ENCODE data around the gene NAALADL2.

The NAALADL2 gene

DNA sequence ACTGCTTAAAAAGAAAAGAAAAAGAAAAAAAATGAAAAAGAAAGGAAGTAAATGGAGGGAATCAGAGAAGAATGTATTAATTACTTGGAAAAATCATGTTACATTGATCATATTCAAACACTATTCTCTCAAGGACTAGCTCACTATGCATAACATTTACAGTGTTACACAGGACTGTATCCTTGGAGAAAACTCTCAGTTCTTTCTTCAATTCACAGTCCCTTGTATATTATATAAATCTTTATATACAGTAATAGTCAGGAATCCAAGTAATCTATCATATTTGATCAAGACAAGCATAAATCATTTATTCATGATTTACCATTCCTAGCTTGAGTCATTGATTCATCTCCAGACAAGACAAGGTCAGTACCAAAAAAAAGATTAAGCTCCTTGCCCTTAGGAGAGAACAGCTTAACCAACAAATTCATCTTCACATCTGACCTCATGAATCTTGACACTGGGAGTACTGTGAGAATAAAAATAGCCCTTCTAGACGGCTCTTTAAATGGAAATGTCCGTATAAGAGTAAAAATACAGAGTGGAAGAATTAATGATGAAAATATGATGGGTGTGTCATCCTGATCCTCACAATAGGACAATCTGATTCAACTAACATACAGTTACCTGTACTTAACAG lies 980.4 kb downstream of the NAALADL2 start:
- DNase-seq (ENCODE audit: low read depth in 3 of 3): no peak

DNA sequence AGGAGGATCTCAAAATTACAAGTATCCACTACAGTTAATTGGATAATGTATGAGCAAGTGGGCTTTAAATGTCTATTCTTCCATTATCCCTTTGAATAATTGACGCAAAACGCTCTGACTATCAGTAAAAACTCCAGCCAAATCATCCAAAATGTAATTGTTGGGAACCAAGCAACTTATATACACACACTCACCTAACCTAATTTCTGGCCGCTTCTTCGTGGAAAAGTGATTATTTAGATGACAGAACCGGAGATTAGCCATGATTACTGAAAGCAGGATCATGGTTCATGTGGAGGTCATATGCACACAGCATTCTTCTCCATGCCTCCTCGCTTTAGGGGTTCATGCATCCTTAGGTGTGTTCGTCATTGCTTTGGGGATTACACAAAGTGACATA lies 992.4 kb downstream of the NAALADL2 start:
- no peak for DNase-seq (ENCODE audit: low read depth in 3 of 3)

DNA sequence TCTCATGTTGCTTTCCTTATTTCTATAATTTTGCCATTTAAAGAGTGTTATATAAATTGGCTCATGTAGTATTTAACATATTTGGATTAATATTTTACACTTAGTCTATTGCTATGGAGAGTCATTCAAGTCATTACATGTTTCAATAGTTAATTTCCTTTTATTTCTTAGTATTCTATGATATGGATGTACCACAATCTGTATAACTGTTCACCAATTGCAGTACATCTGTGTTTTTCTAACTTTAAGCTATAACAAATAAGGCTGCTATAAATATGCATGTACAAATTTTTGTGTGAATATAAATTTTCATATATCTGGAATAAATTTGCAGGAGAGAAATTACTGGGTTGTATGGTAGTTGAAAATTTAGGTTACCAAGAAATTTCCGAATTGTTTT lies 993.4 kb downstream of the NAALADL2 start:
- no peak for DNase-seq (ENCODE audit: low read depth in 3 of 3)

DNA sequence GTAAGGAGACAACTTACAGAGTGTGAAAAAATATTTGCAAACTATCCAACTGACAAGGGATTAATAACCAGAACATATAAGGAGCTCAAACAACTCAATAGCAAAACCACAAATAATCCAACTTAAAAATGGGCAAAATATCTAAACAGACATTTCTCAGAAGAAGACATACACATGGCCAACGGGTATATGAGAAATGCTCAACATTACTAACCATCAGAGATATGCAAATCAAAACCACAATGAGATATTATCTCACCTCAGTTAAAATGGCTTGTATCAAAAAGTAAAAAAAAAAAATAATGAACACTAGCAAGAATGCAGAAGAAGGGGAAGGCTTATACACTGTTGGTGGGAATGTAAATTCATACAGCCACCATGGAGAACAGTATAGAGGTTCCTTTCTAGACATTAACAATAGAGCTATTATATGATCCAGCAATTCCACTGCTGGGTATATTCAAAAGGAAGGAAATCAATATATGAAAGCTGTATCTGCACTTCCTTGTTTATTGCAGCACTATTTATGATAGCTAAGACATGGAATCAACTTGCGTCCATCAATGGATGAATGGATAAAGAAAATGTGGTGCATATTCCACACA lies 998.6 kb downstream of the NAALADL2 start:
- no peak for DNase-seq (ENCODE audit: low read depth in 3 of 3)

All from stimulated activated CD4-positive, alpha-beta T cell treated with anti-CD3 and anti-CD28 coated beads, TNF-alpha, amount 100 ng/mL, for 4 hours (primary cell).